Adrenal gland (tissue), 5 donors: ENCODE measurements around the gene TTLL11.

ENCODE experiments used
- CTCF ChIP-seq, 6 experiments: fragments of 450-650 bp in 4 of 6; fragments of 200-600 bp in 2 of 6; sonication (generic) in 1 of 6; IDR thresholded peaks; 1 replicate in 5 of 6; 2 replicates in 1 of 6; pipeline versions ENCODE4 v1.5.1 to v1.8.0; 2016 to 2021; ENCODE audit warnings: antibody characterized with exemption in 6 of 6, mild to moderate bottlenecking in 2 of 6, moderate library complexity in 1 of 6
- POLR2A ChIP-seq, 2 donors: fragments of 450-650 bp; IDR thresholded peaks; one replicate each; pipeline ENCODE4 v1.6.1; 2017; ENCODE audit warnings: antibody characterized with exemption in 2 of 2, mild to moderate bottlenecking in 2 of 2, moderate library complexity in 1 of 2
- donor health status: DM: no; HTN: no; CAD: no.

- TF ChIP-seq CTCF (IDR thresholded peaks at IDR 0.05): no peak
- TF ChIP-seq POLR2A (IDR thresholded peaks at IDR 0.05): no peak
These were observed 266.4 kb downstream of the TTLL11 start for GRCh38 chr9:121826711-121827110.
